Tibial nerve (tissue), 4 donors: ENCODE results near the gene PRRX1. TPM values are rescaled to one million over a fixed set of nuclear protein-coding genes. Genes with fewer than 3 reads are reported as not detected.

ENCODE experiments used
- DNase-seq, 2 donors: peaks; one replicate each; pipeline ENCODE4 v3.0.0-alpha.2; 2019; ENCODE audit warnings: low spot score in 2 of 2
- H3K27ac ChIP-seq, 4 donors: fragments of 200-600 bp; sonication (generic) in 3 of 4; one replicate each; pipeline ENCODE4 v1.5.1; 2017 to 2019; ENCODE audit warnings: mild to moderate bottlenecking in 1 of 4
- H3K27me3 ChIP-seq, 2 donors: fragments of 200-600 bp; sonication (generic) in 1 of 2; one replicate each; pipeline versions ENCODE4 v1.5.1 to v1.6.0; 2017 to 2019
- H3K36me3 ChIP-seq, 3 donors: fragments of 200-600 bp; sonication (generic); one replicate each; pipeline ENCODE4 v1.5.1; 2018 to 2019
- H3K4me1 ChIP-seq, 4 donors: fragments of 200-600 bp; sonication (generic) in 3 of 4; one replicate each; pipeline ENCODE4 v1.5.1; 2017 to 2019
- H3K4me3 ChIP-seq, 4 donors: fragments of 200-600 bp; sonication (generic) in 3 of 4; one replicate each; pipeline ENCODE4 v1.5.1; 2017 to 2019; ENCODE audit warnings: mild to moderate bottlenecking in 1 of 4, moderate library complexity in 1 of 4
- H3K9me3 ChIP-seq, 4 donors: fragments of 200-600 bp; sonication (generic) in 3 of 4; one replicate each; pipeline ENCODE4 v1.5.1; 2017 to 2019
- EP300 ChIP-seq, 2 donors: sonication (generic); formaldehyde crosslinking; IDR thresholded peaks; one replicate each; pipeline ENCODE4 v1.6.1; 2017; ENCODE audit warnings: antibody characterized with exemption in 2 of 2, mild to moderate bottlenecking in 1 of 2
- POLR2A ChIP-seq, 2 donors: fragments of 450-650 bp; IDR thresholded peaks; one replicate each; pipeline ENCODE4 v1.6.1; 2017; ENCODE audit warnings: antibody characterized with exemption in 2 of 2, mild to moderate bottlenecking in 2 of 2, moderate library complexity in 2 of 2
- WGBS, 2 donors: methylation state at CpG; one replicate each; pipeline ENCODE4 v1.1.5; 2018; 5-methylcytosine and 5-hydroxymethylcytosine counted together
- total RNA-seq, 4 donors: library from RNA; depleted of rRNA; stranded (reverse); fragments of >200 nt; gene quantifications; one replicate each; pipeline ENCODE4 v1.1.0, GENCODE V29; 2016
- TF ChIP-seq, protein P1 (sequence below), 5 experiments: fragments of 200-600 bp in 3 of 5; fragments of 450-650 bp in 2 of 5; sonication (generic) in 3 of 5; IDR thresholded peaks; one replicate each; pipeline ENCODE4 v1.5.1; 2016 to 2019; ENCODE audit warnings: antibody characterized with exemption in 5 of 5, mild to moderate bottlenecking in 3 of 5, moderate library complexity in 2 of 5

PRRX1 gene
- 10 to 100 TPM; 55.5 to 97.5 (median 66.2) TPM for total RNA-seq

DNA sequence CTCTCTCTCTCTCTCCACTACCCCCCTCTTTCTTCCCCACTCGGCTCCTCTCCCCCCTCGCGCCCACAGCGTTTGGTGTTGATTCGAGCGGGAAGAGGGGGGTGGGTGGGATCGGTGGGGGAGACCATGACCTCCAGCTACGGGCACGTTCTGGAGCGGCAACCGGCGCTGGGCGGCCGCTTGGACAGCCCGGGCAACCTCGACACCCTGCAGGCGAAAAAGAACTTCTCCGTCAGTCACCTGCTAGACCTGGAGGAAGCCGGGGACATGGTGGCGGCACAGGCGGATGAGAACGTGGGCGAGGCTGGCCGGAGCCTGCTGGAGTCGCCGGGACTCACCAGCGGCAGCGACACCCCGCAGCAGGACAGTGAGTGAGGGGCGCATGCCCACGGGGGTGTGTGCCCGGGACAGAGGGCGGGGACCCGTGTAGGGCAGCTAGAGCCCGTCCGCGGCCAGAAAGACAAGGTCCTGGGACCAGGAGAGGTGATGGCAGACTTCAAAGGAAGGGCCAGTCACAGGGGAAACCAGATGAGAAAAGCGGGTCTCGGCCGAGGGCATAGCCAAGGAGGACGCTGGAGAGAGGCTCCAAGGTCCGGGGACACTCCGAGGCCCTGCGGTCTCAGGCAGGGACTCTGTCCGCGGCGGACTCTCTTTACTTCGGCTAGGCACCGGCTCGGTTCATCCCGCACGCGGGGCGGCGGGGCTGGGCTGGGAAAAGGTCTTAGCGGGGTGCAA is at the start of gene PRRX1:
TSS of gene PRRX1 (plus strand) at position 39 of the 735 bp plus-strand sequence. CDS start at position 127, 88 bp downstream.
- peaks cover 0 to 56% (median 5%) of the 10 kb centered on the region in 4 donors for H3K4me1 ChIP-seq
- 1% methylated on average over 46 to 56 of the region's 56 CpGs for WGBS, 2 donors
- TF ChIP-seq, protein P1, sequence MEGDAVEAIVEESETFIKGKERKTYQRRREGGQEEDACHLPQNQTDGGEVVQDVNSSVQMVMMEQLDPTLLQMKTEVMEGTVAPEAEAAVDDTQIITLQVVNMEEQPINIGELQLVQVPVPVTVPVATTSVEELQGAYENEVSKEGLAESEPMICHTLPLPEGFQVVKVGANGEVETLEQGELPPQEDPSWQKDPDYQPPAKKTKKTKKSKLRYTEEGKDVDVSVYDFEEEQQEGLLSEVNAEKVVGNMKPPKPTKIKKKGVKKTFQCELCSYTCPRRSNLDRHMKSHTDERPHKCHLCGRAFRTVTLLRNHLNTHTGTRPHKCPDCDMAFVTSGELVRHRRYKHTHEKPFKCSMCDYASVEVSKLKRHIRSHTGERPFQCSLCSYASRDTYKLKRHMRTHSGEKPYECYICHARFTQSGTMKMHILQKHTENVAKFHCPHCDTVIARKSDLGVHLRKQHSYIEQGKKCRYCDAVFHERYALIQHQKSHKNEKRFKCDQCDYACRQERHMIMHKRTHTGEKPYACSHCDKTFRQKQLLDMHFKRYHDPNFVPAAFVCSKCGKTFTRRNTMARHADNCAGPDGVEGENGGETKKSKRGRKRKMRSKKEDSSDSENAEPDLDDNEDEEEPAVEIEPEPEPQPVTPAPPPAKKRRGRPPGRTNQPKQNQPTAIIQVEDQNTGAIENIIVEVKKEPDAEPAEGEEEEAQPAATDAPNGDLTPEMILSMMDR (IDR thresholded peaks at IDR 0.05), result no peak
- peak within 1 kb of the TSS; percentile 39 to 76 (median 60) for H3K4me3 ChIP-seq
- peaks cover 0 to 75% of the 10 kb centered on the region in 2 donors for H3K27me3 ChIP-seq
- peak within 1 kb of the TSS; percentile 71 to 93 (median 80) for H3K27ac ChIP-seq
- DNase-seq, result no peak
- H3K36me3 ChIP-seq, result no peaks in the 10 kb centered on the region
- no peaks in the 10 kb centered on the region for H3K9me3 ChIP-seq

DNA sequence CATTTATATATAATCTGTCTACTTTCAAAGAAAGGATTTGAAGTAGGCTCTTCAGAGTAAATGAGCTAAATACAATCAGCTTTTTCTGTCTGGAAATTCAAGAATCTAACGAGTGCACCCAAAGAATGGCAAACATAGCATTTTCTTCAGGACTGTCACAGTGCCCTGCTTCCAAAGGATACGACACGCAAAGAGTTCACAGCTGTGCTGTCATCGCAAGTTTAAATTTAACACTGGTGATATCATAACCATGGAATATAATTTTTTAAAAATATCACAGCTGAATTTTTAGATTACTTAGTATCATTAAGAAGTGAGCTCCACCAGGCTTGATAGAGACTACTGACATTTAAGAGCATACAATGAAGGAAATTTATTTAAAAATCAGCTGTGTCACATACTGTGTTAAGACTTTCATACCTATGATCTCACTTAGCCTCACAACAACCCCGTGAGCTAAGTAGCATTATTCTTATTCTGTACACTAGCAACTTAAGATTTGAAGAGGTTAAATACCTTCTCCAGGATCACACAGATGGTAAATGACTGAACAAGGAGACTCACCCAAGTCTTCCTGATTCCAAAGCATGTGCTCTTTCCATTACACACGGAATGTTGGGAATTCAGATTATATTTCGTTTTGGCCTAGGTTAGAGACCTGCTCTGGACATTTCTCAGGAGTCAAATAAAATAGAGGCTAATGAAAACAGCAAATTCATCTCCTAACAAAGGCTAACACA is 46.2 kb upstream of the PRRX1 start:
- DNase-seq, result no peak
- no peak overlapping the region for H3K4me3 ChIP-seq
- no peak overlapping the region for H3K27ac ChIP-seq
- 54 to 55% methylated on average over 7 of the region's 7 CpGs for WGBS, 2 donors
- peaks cover 0 to 21% (median 0%) of the 10 kb centered on the region in 4 donors for H3K4me1 ChIP-seq
- TF ChIP-seq, protein P1 (IDR thresholded peaks at IDR 0.05), result no peak
- TF ChIP-seq POLR2A (IDR thresholded peaks at IDR 0.05), result no peak
- TF ChIP-seq EP300 (IDR thresholded peaks at IDR 0.05), result no peak
- H3K9me3 ChIP-seq, result peaks cover 0 to 4% (median 0%) of the 10 kb centered on the region in 4 donors
- H3K36me3 ChIP-seq, result no peaks in the 10 kb centered on the region
- H3K27me3 ChIP-seq, result no peaks in the 10 kb centered on the region

DNA sequence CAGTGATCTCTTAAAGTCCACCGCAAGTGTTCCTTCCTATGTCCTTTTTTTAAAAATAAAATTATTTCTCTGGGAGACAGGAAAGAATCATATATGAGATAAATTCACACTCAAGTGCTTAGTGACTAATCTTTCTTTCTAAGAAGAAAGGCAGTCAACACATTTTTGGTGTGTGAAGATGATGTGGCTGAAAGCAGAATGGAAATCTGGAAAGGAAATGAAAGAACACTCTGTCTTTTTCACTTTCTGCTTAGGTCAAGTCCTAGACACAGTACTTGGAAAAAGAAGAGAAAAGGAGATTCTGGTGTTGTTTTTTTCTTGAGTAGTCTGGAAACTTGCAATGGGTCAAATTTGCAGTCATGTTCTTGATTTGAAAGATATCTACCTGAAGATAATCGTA is 45.5 kb upstream of the PRRX1 start:
- WGBS, 2 donors, result 88 to 90% methylated on average over 2 of the region's 2 CpGs
- Histone ChIP-seq H3K4me1 (peaks cover 0 to 21% (median 0%) of the 10 kb centered on the region in 4 donors), H3K4me3 (no peak overlapping the region), H3K27me3 (no peaks in the 10 kb centered on the region), H3K36me3 (no peaks in the 10 kb centered on the region), H3K9me3 (no peaks in the 10 kb centered on the region), H3K27ac (no peak overlapping the region)
- no peak for DNase-seq
- TF ChIP-seq, protein P1 (IDR thresholded peaks at IDR 0.05), result no peak
- TF ChIP-seq POLR2A (IDR thresholded peaks at IDR 0.05) (no peak), EP300 (IDR thresholded peaks at IDR 0.05) (no peak)

DNA sequence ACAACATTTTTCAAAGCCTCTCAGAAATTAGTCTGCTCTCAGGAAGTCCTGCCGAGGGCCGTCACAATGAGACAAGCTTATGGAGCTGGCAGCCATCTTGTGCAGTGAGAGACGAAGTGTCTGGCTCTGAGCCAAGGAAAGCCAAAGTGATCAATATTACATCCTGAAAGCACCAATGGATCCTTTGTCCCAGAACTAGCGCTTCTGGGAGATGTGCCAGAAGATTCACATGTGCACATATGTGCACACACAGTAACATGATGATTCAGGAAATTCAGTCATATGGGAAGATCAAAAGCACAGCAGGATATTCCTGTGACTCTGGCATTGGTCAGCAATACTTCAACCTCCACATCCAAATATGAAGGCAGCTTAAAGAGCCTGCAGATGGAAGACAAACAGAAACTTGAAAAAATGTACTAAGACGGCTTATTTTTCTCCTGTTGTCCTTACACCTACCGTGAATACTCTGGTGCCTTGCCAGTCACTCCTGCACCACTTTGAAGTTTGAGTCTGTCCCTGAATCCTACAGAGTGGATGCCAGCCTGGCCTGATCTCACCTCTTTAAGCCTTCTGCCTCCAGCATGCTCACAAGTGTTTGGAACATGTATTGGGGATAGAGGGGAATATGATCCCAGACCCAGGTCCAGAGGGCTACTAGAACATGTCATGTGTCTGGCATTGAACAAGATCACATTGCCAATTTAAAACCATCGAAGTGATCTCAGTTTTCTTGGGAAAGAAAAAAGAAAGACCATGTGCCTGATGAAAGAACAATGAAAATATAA is 44.5 kb upstream of the PRRX1 start:
- TF ChIP-seq EP300 (IDR thresholded peaks at IDR 0.05) (no peak), POLR2A (IDR thresholded peaks at IDR 0.05) (no peak)
- TF ChIP-seq, protein P1 (IDR thresholded peaks at IDR 0.05), result no peak
- DNase-seq, result peak in 1 of 2 donors; percentile 11
- H3K4me3 ChIP-seq, result no peak overlapping the region
- no peaks in the 10 kb centered on the region for H3K36me3 ChIP-seq
- H3K27me3 ChIP-seq, result no peaks in the 10 kb centered on the region
- 53 to 54% methylated on average over 7 of the region's 7 CpGs for WGBS, 2 donors
- H3K4me1 ChIP-seq, result peaks cover 0 to 21% (median 0%) of the 10 kb centered on the region in 4 donors
- H3K9me3 ChIP-seq, result no peaks in the 10 kb centered on the region
- H3K27ac ChIP-seq, result no peak overlapping the region
